HepG2 (cell line): ENCODE results near the gene TGM1. TPM values are rescaled to one million over a fixed set of nuclear protein-coding genes. Genes with fewer than 3 reads are reported as not detected.

ENCODE experiments used
- CCDC6 ChIP-seq: sonication (generic); formaldehyde crosslinking; IDR thresholded peaks from 2 replicates; pipeline ENCODE4 v1.8.1; 2022; ENCODE audit warnings: mild to moderate bottlenecking, missing genetic modification reagents, moderate library complexity
- GFI1 ChIP-seq: sonication (generic); formaldehyde crosslinking; IDR thresholded peaks from 2 replicates; pipeline ENCODE4 v1.5.0; 2020; ENCODE audit warnings: missing genetic modification reagents, mild to moderate bottlenecking, borderline replicate concordance
- KMT2B ChIP-seq: IDR thresholded peaks from 2 replicates; pipeline ENCODE4 v1.6.1; 2016; ENCODE audit warnings: missing genetic modification reagents, missing compliant biosample characterization
- LCORL ChIP-seq, 2 experiments: fragments of 450-650 bp in 1 of 2; sonication (generic) in 1 of 2; formaldehyde crosslinking in 1 of 2; IDR thresholded peaks; 2 replicates each; pipeline versions ENCODE4 v1.5.0 to v1.6.1; 2017 to 2020; ENCODE audit warnings: antibody characterized with exemption in 1 of 2, missing genetic modification reagents in 1 of 2
- MXD4 ChIP-seq: IDR thresholded peaks from 2 replicates; pipeline ENCODE4 v1.6.1; 2016; ENCODE audit warnings: mild to moderate bottlenecking, missing biosample characterization, missing genetic modification reagents
- NFE2L2 ChIP-seq: fragments of 150-350 bp; IDR thresholded peaks from 2 replicates; pipeline ENCODE4 v1.6.1; 2014; ENCODE audit warnings: low read length
- REPIN1 ChIP-seq: sonication (generic); formaldehyde crosslinking; IDR thresholded peaks from 2 replicates; pipeline ENCODE4 v1.8.0; 2022; ENCODE audit warnings: missing genetic modification reagents, low read depth, mild to moderate bottlenecking, borderline replicate concordance
- SAP130 ChIP-seq: IDR thresholded peaks from 2 replicates; pipeline ENCODE4 v1.6.1; 2016; ENCODE audit warnings: low read depth
- SP5 ChIP-seq: IDR thresholded peaks from 2 replicates; pipeline ENCODE4 v1.6.1; 2016; ENCODE audit warnings: low read depth, borderline replicate concordance
- STAG1 ChIP-seq: sonication (generic); formaldehyde crosslinking; IDR thresholded peaks from 2 replicates; pipeline ENCODE4 v1.4.0; 2020; ENCODE audit warnings: missing genetic modification reagents
- ZFX ChIP-seq: sonication (generic); formaldehyde crosslinking; IDR thresholded peaks from 2 replicates; pipeline ENCODE4 v1.4.0; 2020; ENCODE audit warnings: mild to moderate bottlenecking, low read depth, missing genetic modification reagents, moderate library complexity
- ZMYM4 ChIP-seq: sonication (generic); formaldehyde crosslinking; IDR thresholded peaks from 2 replicates; pipeline ENCODE4 v1.8.1; 2023; ENCODE audit warnings: mild to moderate bottlenecking, missing genetic modification reagents
- ZNF317 ChIP-seq: sonication (generic); formaldehyde crosslinking; IDR thresholded peaks from 2 replicates; pipeline ENCODE4 v1.5.0; 2020; ENCODE audit warnings: mild to moderate bottlenecking, missing genetic modification reagents
- ZNF501 ChIP-seq: sonication (generic); formaldehyde crosslinking; IDR thresholded peaks from 2 replicates; pipeline ENCODE4 v1.5.1; 2020; ENCODE audit warnings: mild to moderate bottlenecking, moderate library complexity, missing genetic modification reagents
- ZNF629 ChIP-seq: sonication (generic); formaldehyde crosslinking; conservative IDR thresholded peaks from 2 replicates; pipeline ENCODE4 v1.5.0; 2020; ENCODE audit warnings: missing genetic modification reagents
- ZNF674 ChIP-seq: sonication (generic); formaldehyde crosslinking; IDR thresholded peaks from 2 replicates; pipeline ENCODE4 v1.5.0; 2020; ENCODE audit warnings: low read depth, mild to moderate bottlenecking, missing genetic modification reagents
- polyA plus RNA-seq, 8 experiments: library from polyadenylated mRNA; depleted of rRNA in 3 of 8; stranded (reverse) in 7 of 8; unstranded in 1 of 8; fragments of >200 nt; fragmentation: Illumina TruSeq in 4 of 8; extraction: Trizol in 4 of 8; gene quantifications; 2 replicates each; pipeline versions ENCODE4 v1.2.1 to v1.2.3, GENCODE V29; 2011 to 2016; ENCODE audit warnings: low read depth in 4 of 8, missing spikeins in 1 of 8, mixed read lengths in 1 of 8; ENCODE audit not compliant: insufficient read depth in 1 of 8
- total RNA-seq, 5 experiments: library from RNA; depleted of rRNA; stranded (reverse); fragments of >200 nt; fragmentation: Illumina TruSeq; extraction: Trizol; gene quantifications; 2 replicates each; pipeline ENCODE4 v1.2.3, GENCODE V29; 2016; ENCODE audit warnings: low read depth in 1 of 5
- TF ChIP-seq, protein P1 (sequence below): sonication (generic); formaldehyde crosslinking; IDR thresholded peaks from 2 replicates; pipeline ENCODE4 v1.4.0; 2020; ENCODE audit warnings: mild to moderate bottlenecking, missing genetic modification reagents
- TF ChIP-seq, protein P2 (sequence below): sonication (generic); formaldehyde crosslinking; IDR thresholded peaks from 2 replicates; pipeline ENCODE4 v1.4.0; 2020; ENCODE audit warnings: missing genetic modification reagents
- TF ChIP-seq, protein P3 (sequence below): sonication (generic); formaldehyde crosslinking; IDR thresholded peaks from 2 replicates; pipeline ENCODE4 v1.4.0; 2020; ENCODE audit warnings: missing genetic modification reagents
- TF ChIP-seq, protein P4 (sequence below): sonication (generic); formaldehyde crosslinking; IDR thresholded peaks from 2 replicates; pipeline ENCODE4 v1.5.1; 2020; ENCODE audit warnings: mild to moderate bottlenecking, moderate library complexity, missing genetic modification reagents

The TGM1 gene
- total and polyA plus RNA-seq, 2 of the 13 experiments (the other 11 are each of a cell fraction or from before 2014, with no cell fraction given) = 3.2 to 10.6 TPM

DNA sequence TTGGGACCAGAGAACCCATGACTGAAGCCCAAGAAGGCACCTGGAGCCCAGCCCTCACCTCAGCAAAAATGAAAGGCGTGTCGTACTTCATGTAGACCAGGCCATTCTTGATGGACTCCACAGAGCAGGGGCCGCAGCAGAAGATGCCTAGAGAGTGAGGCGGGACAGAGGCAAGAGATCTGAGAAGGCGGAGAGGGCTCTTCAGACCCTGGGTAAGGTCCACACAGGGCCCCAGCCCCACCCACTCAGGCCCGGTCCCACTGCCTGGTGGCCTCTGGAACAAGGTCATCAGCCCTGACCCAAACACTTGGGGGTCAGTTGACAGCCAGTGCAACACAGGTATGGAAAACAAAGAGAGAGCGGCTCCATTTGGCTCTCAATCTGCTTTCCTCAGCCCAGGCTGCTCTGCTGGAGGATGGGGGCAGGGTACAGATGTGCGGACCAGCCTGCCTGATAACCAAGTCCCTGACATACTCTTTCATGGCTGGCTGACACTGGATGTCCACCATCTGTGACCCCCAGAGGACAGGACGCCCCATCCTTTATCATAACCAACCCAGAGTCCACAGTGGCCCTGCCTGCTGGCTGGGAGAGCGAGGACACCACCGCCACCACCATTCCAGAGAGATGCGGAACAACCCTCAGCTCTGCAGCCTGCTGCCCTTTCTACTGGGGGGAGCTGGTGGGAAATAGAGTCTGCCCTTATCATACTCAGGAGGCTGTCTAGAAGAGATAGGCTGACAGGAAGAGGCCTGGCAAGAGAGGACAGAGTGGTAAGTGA is 6.9 kb downstream of the TGM1 start (continued):
- TF ChIP-seq, protein P1, sequence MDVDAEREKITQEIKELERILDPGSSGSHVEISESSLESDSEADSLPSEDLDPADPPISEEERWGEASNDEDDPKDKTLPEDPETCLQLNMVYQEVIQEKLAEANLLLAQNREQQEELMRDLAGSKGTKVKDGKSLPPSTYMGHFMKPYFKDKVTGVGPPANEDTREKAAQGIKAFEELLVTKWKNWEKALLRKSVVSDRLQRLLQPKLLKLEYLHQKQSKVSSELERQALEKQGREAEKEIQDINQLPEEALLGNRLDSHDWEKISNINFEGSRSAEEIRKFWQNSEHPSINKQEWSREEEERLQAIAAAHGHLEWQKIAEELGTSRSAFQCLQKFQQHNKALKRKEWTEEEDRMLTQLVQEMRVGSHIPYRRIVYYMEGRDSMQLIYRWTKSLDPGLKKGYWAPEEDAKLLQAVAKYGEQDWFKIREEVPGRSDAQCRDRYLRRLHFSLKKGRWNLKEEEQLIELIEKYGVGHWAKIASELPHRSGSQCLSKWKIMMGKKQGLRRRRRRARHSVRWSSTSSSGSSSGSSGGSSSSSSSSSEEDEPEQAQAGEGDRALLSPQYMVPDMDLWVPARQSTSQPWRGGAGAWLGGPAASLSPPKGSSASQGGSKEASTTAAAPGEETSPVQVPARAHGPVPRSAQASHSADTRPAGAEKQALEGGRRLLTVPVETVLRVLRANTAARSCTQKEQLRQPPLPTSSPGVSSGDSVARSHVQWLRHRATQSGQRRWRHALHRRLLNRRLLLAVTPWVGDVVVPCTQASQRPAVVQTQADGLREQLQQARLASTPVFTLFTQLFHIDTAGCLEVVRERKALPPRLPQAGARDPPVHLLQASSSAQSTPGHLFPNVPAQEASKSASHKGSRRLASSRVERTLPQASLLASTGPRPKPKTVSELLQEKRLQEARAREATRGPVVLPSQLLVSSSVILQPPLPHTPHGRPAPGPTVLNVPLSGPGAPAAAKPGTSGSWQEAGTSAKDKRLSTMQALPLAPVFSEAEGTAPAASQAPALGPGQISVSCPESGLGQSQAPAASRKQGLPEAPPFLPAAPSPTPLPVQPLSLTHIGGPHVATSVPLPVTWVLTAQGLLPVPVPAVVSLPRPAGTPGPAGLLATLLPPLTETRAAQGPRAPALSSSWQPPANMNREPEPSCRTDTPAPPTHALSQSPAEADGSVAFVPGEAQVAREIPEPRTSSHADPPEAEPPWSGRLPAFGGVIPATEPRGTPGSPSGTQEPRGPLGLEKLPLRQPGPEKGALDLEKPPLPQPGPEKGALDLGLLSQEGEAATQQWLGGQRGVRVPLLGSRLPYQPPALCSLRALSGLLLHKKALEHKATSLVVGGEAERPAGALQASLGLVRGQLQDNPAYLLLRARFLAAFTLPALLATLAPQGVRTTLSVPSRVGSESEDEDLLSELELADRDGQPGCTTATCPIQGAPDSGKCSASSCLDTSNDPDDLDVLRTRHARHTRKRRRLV (CRISPR knock-in tag) = no peak
- no peak for TF ChIP-seq SAP130 (CRISPR knock-in tag)
- TF ChIP-seq, protein P2, sequence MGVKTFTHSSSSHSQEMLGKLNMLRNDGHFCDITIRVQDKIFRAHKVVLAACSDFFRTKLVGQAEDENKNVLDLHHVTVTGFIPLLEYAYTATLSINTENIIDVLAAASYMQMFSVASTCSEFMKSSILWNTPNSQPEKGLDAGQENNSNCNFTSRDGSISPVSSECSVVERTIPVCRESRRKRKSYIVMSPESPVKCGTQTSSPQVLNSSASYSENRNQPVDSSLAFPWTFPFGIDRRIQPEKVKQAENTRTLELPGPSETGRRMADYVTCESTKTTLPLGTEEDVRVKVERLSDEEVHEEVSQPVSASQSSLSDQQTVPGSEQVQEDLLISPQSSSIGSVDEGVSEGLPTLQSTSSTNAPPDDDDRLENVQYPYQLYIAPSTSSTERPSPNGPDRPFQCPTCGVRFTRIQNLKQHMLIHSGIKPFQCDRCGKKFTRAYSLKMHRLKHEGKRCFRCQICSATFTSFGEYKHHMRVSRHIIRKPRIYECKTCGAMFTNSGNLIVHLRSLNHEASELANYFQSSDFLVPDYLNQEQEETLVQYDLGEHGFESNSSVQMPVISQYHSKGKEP (CRISPR knock-in tag) = no peak
- peak; percentile 90; the same call in 1 of the 2 replicates for TF ChIP-seq REPIN1 (CRISPR knock-in tag)
- TF ChIP-seq ZNF629 (CRISPR knock-in tag) = peak; percentile 22; the same call in 1 of the 2 replicates
- peak; percentile 73 for TF ChIP-seq CCDC6
- TF ChIP-seq ZNF501 (CRISPR knock-in tag) = peak; percentile 35; the same call in 1 of the 2 replicates
- TF ChIP-seq ZNF674 (CRISPR knock-in tag) = no peak
- 0 out of 2 replicates have a peak, but pooled peaks have one; percentile 5 for TF ChIP-seq MXD4 (CRISPR knock-in tag)
- TF ChIP-seq, protein P3, sequence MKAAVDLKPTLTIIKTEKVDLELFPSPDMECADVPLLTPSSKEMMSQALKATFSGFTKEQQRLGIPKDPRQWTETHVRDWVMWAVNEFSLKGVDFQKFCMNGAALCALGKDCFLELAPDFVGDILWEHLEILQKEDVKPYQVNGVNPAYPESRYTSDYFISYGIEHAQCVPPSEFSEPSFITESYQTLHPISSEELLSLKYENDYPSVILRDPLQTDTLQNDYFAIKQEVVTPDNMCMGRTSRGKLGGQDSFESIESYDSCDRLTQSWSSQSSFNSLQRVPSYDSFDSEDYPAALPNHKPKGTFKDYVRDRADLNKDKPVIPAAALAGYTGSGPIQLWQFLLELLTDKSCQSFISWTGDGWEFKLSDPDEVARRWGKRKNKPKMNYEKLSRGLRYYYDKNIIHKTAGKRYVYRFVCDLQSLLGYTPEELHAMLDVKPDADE (CRISPR knock-in tag) = no peak
- no peak for TF ChIP-seq NFE2L2
- TF ChIP-seq LCORL (IDR thresholded peaks at IDR 0.05) = no peak
- peak; percentile 82 for TF ChIP-seq LCORL (CRISPR knock-in tag; IDR thresholded peaks at IDR 0.05)
- TF ChIP-seq KMT2B = no peak
- no peak for TF ChIP-seq STAG1 (CRISPR knock-in tag)
- peak; percentile 86 for TF ChIP-seq ZMYM4 (CRISPR knock-in tag)
- peak; percentile 87 for TF ChIP-seq SP5 (CRISPR knock-in tag)
- peak; percentile 5 for TF ChIP-seq ZNF317 (CRISPR knock-in tag)
- no peak for TF ChIP-seq GFI1 (CRISPR knock-in tag)
- TF ChIP-seq, protein P4, sequence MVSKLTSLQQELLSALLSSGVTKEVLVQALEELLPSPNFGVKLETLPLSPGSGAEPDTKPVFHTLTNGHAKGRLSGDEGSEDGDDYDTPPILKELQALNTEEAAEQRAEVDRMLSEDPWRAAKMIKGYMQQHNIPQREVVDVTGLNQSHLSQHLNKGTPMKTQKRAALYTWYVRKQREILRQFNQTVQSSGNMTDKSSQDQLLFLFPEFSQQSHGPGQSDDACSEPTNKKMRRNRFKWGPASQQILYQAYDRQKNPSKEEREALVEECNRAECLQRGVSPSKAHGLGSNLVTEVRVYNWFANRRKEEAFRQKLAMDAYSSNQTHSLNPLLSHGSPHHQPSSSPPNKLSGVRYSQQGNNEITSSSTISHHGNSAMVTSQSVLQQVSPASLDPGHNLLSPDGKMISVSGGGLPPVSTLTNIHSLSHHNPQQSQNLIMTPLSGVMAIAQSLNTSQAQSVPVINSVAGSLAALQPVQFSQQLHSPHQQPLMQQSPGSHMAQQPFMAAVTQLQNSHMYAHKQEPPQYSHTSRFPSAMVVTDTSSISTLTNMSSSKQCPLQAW = peak; percentile 73; the same call in 1 of the 2 replicates
- TF ChIP-seq ZFX (CRISPR knock-in tag) = peak; percentile 34; the same call in 1 of the 2 replicates
